ENCODE data around the gene NBAS. TPM values are rescaled to one million over a fixed set of nuclear protein-coding genes. Genes with fewer than 3 reads are reported as not detected.

NBAS gene
- total and polyA plus RNA-seq, 2 of the 4 experiments (the other 2 are of a cell fraction), result 22.3 to 105 TPM

DNA sequence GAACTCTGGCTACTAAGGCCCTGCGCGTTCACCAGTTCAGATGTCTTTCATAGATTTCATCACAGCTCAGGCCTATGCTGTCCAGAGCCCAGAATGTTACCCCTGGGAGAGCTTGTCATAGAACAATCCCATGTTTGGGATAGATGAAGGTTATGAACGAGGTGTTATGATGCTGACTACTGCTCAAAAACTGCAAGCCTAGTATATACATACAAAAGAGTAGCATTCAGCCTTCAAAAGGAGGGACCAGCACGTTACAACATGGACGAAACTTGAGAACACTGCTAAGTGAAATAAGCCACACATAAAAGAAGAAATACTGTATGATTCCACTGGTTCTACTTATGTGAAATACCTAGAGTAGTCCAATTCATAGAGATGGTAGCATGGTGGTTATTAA is 401.9 kb downstream of the NBAS start:
- no peaks in the 10 kb centered on the region for H3K27me3 ChIP-seq (ENCODE audit: control insufficient read depth, insufficient read depth, low read length)
- H4K8ac ChIP-seq (ENCODE audit: low read depth in 2 of 2, low read length in 2 of 2), result no peak overlapping the region
- no peak for ATAC-seq (ENCODE audit: low read depth)
- H2BK120ac ChIP-seq (ENCODE audit: low read depth, low read length), result no peak overlapping the region
- H2BK15ac ChIP-seq (ENCODE audit: low read depth, low read length), result no peak overlapping the region
- H2AK9ac ChIP-seq (replicated peaks; ENCODE audit: low read depth, low read length, poor library complexity), result no peak overlapping the region
- H2BK20ac ChIP-seq (ENCODE audit: low read depth, low read length), result no peak overlapping the region
- peaks cover 10% of the 10 kb centered on the region for H3K9me1 ChIP-seq (ENCODE audit: insufficient read depth, low read length)
- no peaks in the 10 kb centered on the region for H3K9me3 ChIP-seq (ENCODE audit: control insufficient read depth, insufficient read depth, low read length)
- H3K27ac ChIP-seq (ENCODE audit: insufficient read depth, low read length), result no peak overlapping the region
- no peak overlapping the region for H3K4me3 ChIP-seq (ENCODE audit: insufficient read depth, low read depth, low read length)
- no CpG with 5 or more reads among the region's 5 CpGs for WGBS, 2 experiments (ENCODE audit: extremely low coverage in 2 of 2, insufficient read length in 1 of 2)
- peak; percentile 31 for DNase-seq
- no peak overlapping the region for H3K18ac ChIP-seq (ENCODE audit: low read depth, low read length)
- H2AK5ac ChIP-seq (ENCODE audit: low read depth, low read length), result no peak overlapping the region
- H3K4me2 ChIP-seq (ENCODE audit: low read depth, low read length), result no peak overlapping the region
- H2AFZ ChIP-seq (replicated peaks; ENCODE audit: low read length, poor library complexity), result no peak overlapping the region
- POLR2A ChIA-PET (ENCODE audit: unreplicated experiment), result no interaction called here
- intact Hi-C loops (cut with micrococcal nuclease) (no loop called here), dilution Hi-C loops (cut with HindIII; ENCODE audit: low sequenced_read_pairs, unreplicated experiment) (no loop called here), in situ Hi-C loops (cut with MboI; ENCODE audit: low sequenced_read_pairs) (no loop called here)
- TF ChIP-seq CHD1 (IDR thresholded peaks at IDR 0.05; ENCODE audit: low read depth, low read length), result no peak
- TF ChIP-seq, protein P1, sequence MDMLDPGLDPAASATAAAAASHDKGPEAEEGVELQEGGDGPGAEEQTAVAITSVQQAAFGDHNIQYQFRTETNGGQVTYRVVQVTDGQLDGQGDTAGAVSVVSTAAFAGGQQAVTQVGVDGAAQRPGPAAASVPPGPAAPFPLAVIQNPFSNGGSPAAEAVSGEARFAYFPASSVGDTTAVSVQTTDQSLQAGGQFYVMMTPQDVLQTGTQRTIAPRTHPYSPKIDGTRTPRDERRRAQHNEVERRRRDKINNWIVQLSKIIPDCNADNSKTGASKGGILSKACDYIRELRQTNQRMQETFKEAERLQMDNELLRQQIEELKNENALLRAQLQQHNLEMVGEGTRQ (IDR thresholded peaks at IDR 0.05; ENCODE audit: low read depth, low read length), result no peak
- TF ChIP-seq MXI1 (IDR thresholded peaks at IDR 0.05; ENCODE audit: borderline replicate concordance, low read depth, low read length), result no peak
- no peak for TF ChIP-seq SMC3 (IDR thresholded peaks at IDR 0.05; ENCODE audit: low read depth, low read length)
- no peak for TF ChIP-seq BHLHE40 (IDR thresholded peaks at IDR 0.05; ENCODE audit: low read depth, low read length)
- no peak for TF ChIP-seq MAFK (IDR thresholded peaks at IDR 0.05; ENCODE audit: low read depth, low read length)
- no peak for TF ChIP-seq RCOR1 (IDR thresholded peaks at IDR 0.05; ENCODE audit: insufficient replicate concordance, low read length)
- no peak for TF ChIP-seq RAD21 (IDR thresholded peaks at IDR 0.05; ENCODE audit: low read length)
- TF ChIP-seq RFX5 (IDR thresholded peaks at IDR 0.05; ENCODE audit: low read depth, low read length), result no peak
- peaks cover 12% of the 10 kb centered on the region for H3K4me1 ChIP-seq (ENCODE audit: control insufficient read depth, insufficient read depth, low read length)
- no TSS peak for BruUV-seq (replicated peaks)
- no peak overlapping the region for H3K23ac ChIP-seq (ENCODE audit: low read depth, low read length)
- CTCF ChIA-PET, result interaction anchor here (0.6 to 1.0 kb wide), 2 partner anchors 17 to 35 kb away, joined by 3 read pairs; no protein-coding TSS in a partner anchor
- H2BK5ac ChIP-seq (ENCODE audit: low read depth, low read length, poor library complexity, severe bottlenecking), result no peak overlapping the region
- H3K56ac ChIP-seq (ENCODE audit: extremely low read depth, insufficient read depth, low read length), result no peak overlapping the region
- H3K79me1 ChIP-seq (ENCODE audit: low read depth in 1 of 2, low read length in 2 of 2), result no peaks in the 10 kb centered on the region
- no peak overlapping the region for H4K91ac ChIP-seq (ENCODE audit: insufficient read depth, low read depth, low read length)
- H4K5ac ChIP-seq (ENCODE audit: low read depth, low read length), result no peak overlapping the region
- no peak overlapping the region for H3K4ac ChIP-seq (ENCODE audit: low read depth, low read length)
- no peak overlapping the region for H3K9ac ChIP-seq (ENCODE audit: low read depth, low read length)
- no peaks in the 10 kb centered on the region for H3K36me3 ChIP-seq (ENCODE audit: control insufficient read depth, insufficient read depth, low read length)
- H4K20me1 ChIP-seq (ENCODE audit: insufficient read depth, low read length), result no peaks in the 10 kb centered on the region
- H3K14ac ChIP-seq (replicated peaks; ENCODE audit: low read depth, low read length), result no peak overlapping the region

Data from IMR-90 (cell line).